Stimulated activated CD4-positive, alpha-beta T cell treated with anti-CD3 and anti-CD28 coated beads, Interleukin-1b, Interleukin-23, amount 100 ng/mL, for 24 hours (primary cell): ENCODE results near the gene EDEM2.
A peak's percentile ranks its signal among the peaks of the same experiment; 100 is the strongest.
"Not testable (repeated sequence)": the region's sequence is repeated elsewhere in the genome, so short reads cannot be mapped to it uniquely, and the experiment has no call there.

Experiments
- DNase-seq, 4 experiments: peaks; one replicate each; pipeline ENCODE4 v3.0.0-alpha.2; 2020; ENCODE audit warnings: low read depth in 4 of 4, low spot score in 1 of 4

The EDEM2 gene

GRCh38 chr20:35168701-35169409 is 21.7 kb upstream of the EDEM2 start:
- not testable (repeated sequence) for DNase-seq

- no peak for DNase-seq
Observed at GRCh38 chr20:35167787-35168186, 20.7 kb upstream of the EDEM2 start.

GRCh38 chr20:35166242-35166830 is 19.2 kb upstream of the EDEM2 start:
- no peak for DNase-seq

GRCh38 chr20:35165221-35166185 is 18.4 kb upstream of the EDEM2 start:
- no peak for DNase-seq

- not testable (repeated sequence) for DNase-seq
Observed at GRCh38 chr20:35164531-35164930, 17.4 kb upstream of the EDEM2 start.

GRCh38 chr20:35160341-35160740 is 13.2 kb upstream of the EDEM2 start:
- DNase-seq: not testable (repeated sequence)

- DNase-seq: no peak
Observed at GRCh38 chr20:35156978-35157377, 9.8 kb upstream of the EDEM2 start.

- DNase-seq: no peak
Observed at GRCh38 chr20:35155936-35156335, 8.8 kb upstream of the EDEM2 start.

- DNase-seq: no peak
Observed at GRCh38 chr20:35151736-35152135, 4.6 kb upstream of the EDEM2 start.

- no peak for DNase-seq
Observed at GRCh38 chr20:35150846-35151579, 3.9 kb upstream of the EDEM2 start.

- not testable (repeated sequence) for DNase-seq
Observed at GRCh38 chr20:35147575-35148071, 487 bp upstream of the EDEM2 start.

GRCh38 chr20:35146299-35146919 is 727 bp downstream of the EDEM2 start:
- peak in 1 of 4 experiments; percentile 7 for DNase-seq

GRCh38 chr20:35145141-35145564 is 2.0 kb downstream of the EDEM2 start:
- DNase-seq: no peak

- no peak for DNase-seq
Observed at GRCh38 chr20:35144694-35145093, 2.4 kb downstream of the EDEM2 start.

GRCh38 chr20:35135867-35136586 is 11.1 kb downstream of the EDEM2 start:
- no peak for DNase-seq

- DNase-seq: no peak
Observed at GRCh38 chr20:35134880-35135279, 12.3 kb downstream of the EDEM2 start.

GRCh38 chr20:35134472-35134871 is 12.7 kb downstream of the EDEM2 start:
- no peak for DNase-seq

- DNase-seq: no peak
Observed at GRCh38 chr20:35133735-35134134, 13.4 kb downstream of the EDEM2 start.

GRCh38 chr20:35133031-35133430 is 14.1 kb downstream of the EDEM2 start:
- DNase-seq: no peak

GRCh38 chr20:35131934-35132333 is 15.2 kb downstream of the EDEM2 start:
- DNase-seq: no peak
